IMR-90 (cell line): ENCODE results near the gene SERPINF2. TPM values are rescaled to one million over a fixed set of nuclear protein-coding genes. Genes with fewer than 3 reads are reported as not detected.

Experiments
- ATAC-seq: fragments of 200-7000 bp; cut with Tn5 transposase; 2 replicates; pipeline ENCODE4 v1.9.1; 2020; ENCODE audit warnings: low read depth, mild to moderate bottlenecking, moderate library complexity
- BruUV-seq: library from RNA; stranded (reverse); fragments of 400-500 nt; replicated peaks from 2 replicates; lab custom pipeline; 2021; lab: Mats Ljungman, UMichigan
- CTCF ChIA-PET: fragments of 300-600 bp; formaldehyde crosslinking; extraction: SDS; loops from one replicate; lab custom pipeline; 2021; ENCODE audit warnings: antibody characterized with exemption; lab: Yijun Ruan, JAX
- POLR2A ChIA-PET: fragments of 300-600 bp; sonication (Branson Sonifier 250); formaldehyde crosslinking; loops from one replicate; lab custom pipeline; 2022; ENCODE audit warnings: antibody characterized with exemption; ENCODE audit not compliant: unreplicated experiment; lab: Charles Lee
- DNase-seq: peaks from one replicate; pipeline ENCODE4 v3.0.0; 2013
- H2AFZ ChIP-seq: replicated peaks from 2 replicates; pipeline ENCODE3; 2013; ENCODE audit warnings: low read length, mild to moderate bottlenecking; ENCODE audit not compliant: poor library complexity
- H2AK5ac ChIP-seq: 2 replicates; pipeline ENCODE4 v1.6.1; 2013; ENCODE audit warnings: low read depth, low read length, inconsistent platforms
- H2AK9ac ChIP-seq: replicated peaks from 2 replicates; pipeline ENCODE3; 2013; ENCODE audit warnings: mild to moderate bottlenecking, low read depth, low read length, moderate library complexity; ENCODE audit not compliant: poor library complexity
- H2BK120ac ChIP-seq: 2 replicates; pipeline ENCODE4 v1.6.1; 2013; ENCODE audit warnings: low read depth, low read length, inconsistent platforms
- H2BK15ac ChIP-seq: 3 replicates; pipeline ENCODE4 v1.6.1; 2013; ENCODE audit warnings: low read depth, low read length, inconsistent platforms
- H2BK20ac ChIP-seq: 2 replicates; pipeline ENCODE4 v1.6.1; 2013; ENCODE audit warnings: low read depth, mild to moderate bottlenecking, inconsistent platforms, low read length, moderate library complexity
- H2BK5ac ChIP-seq: 2 replicates; pipeline ENCODE4 v1.6.1; 2013; ENCODE audit warnings: mild to moderate bottlenecking, low read depth, low read length, inconsistent platforms; ENCODE audit not compliant: poor library complexity, severe bottlenecking
- H3K14ac ChIP-seq: replicated peaks from 2 replicates; pipeline ENCODE4 v1.6.1; 2013; ENCODE audit warnings: low read depth, low read length, inconsistent platforms
- H3K18ac ChIP-seq: 2 replicates; pipeline ENCODE4 v1.6.1; 2013; ENCODE audit warnings: low read depth, low read length, control low read depth
- H3K23ac ChIP-seq: 2 replicates; pipeline ENCODE4 v1.6.1; 2013; ENCODE audit warnings: low read depth, low read length, inconsistent platforms
- H3K27ac ChIP-seq: 2 replicates; pipeline ENCODE4 v1.5.1; 2013; ENCODE audit warnings: mild to moderate bottlenecking, control low read depth, low read length; ENCODE audit not compliant: insufficient read depth
- H3K27me3 ChIP-seq: 2 replicates; pipeline ENCODE4 v1.6.1; 2013; ENCODE audit warnings: low read length; ENCODE audit not compliant: control insufficient read depth, insufficient read depth
- H3K36me3 ChIP-seq: 2 replicates; pipeline ENCODE4 v1.6.1; 2013; ENCODE audit warnings: low read length, mixed read lengths; ENCODE audit not compliant: control insufficient read depth, insufficient read depth
- H3K4ac ChIP-seq: 2 replicates; pipeline ENCODE4 v1.6.1; 2013; ENCODE audit warnings: low read depth, low read length, inconsistent platforms
- H3K4me1 ChIP-seq: 2 replicates; pipeline ENCODE4 v1.6.1; 2013; ENCODE audit warnings: low read length, mixed read lengths; ENCODE audit not compliant: control insufficient read depth, insufficient read depth
- H3K4me2 ChIP-seq: 2 replicates; pipeline ENCODE4 v1.6.1; 2013; ENCODE audit warnings: low read depth, mild to moderate bottlenecking, control low read depth, low read length, moderate library complexity
- H3K4me3 ChIP-seq: 2 replicates; pipeline ENCODE4 v1.5.1; 2013; ENCODE audit warnings: low read depth, mild to moderate bottlenecking, control low read depth, low read length, moderate library complexity; ENCODE audit not compliant: insufficient read depth
- H3K56ac ChIP-seq: 2 replicates; pipeline ENCODE4 v1.6.1; 2013; ENCODE audit warnings: low read length, inconsistent platforms; ENCODE audit not compliant: insufficient read depth; ENCODE audit errors: extremely low read depth
- H3K79me1 ChIP-seq, 2 experiments: 2 replicates each; pipeline ENCODE4 v1.6.1; 2013; ENCODE audit warnings: low read length in 2 of 2, inconsistent platforms in 1 of 2, low read depth in 1 of 2
- H3K9ac ChIP-seq: 2 replicates; pipeline ENCODE4 v1.6.1; 2013; ENCODE audit warnings: low read depth, low read length, control low read depth
- H3K9me1 ChIP-seq: 2 replicates; pipeline ENCODE4 v1.6.1; 2013; ENCODE audit warnings: low read length, inconsistent platforms; ENCODE audit not compliant: insufficient read depth
- H3K9me3 ChIP-seq: 2 replicates; pipeline ENCODE4 v1.6.1; 2013; ENCODE audit warnings: low read length; ENCODE audit not compliant: control insufficient read depth, insufficient read depth
- H4K20me1 ChIP-seq: 2 replicates; pipeline ENCODE4 v1.6.1; 2013; ENCODE audit warnings: low read length, inconsistent platforms; ENCODE audit not compliant: insufficient read depth
- H4K5ac ChIP-seq: 2 replicates; pipeline ENCODE4 v1.6.1; 2013; ENCODE audit warnings: mild to moderate bottlenecking, low read depth, low read length, control low read depth
- H4K8ac ChIP-seq, 2 experiments: 2 replicates each; pipeline ENCODE4 v1.6.1; 2013; ENCODE audit warnings: low read depth in 2 of 2, low read length in 2 of 2, control low read depth in 1 of 2, inconsistent platforms in 1 of 2
- H4K91ac ChIP-seq: 2 replicates; pipeline ENCODE4 v1.6.1; 2013; ENCODE audit warnings: low read depth, low read length, inconsistent platforms; ENCODE audit not compliant: insufficient read depth
- BHLHE40 ChIP-seq: fragments of 150-350 bp; IDR thresholded peaks from 2 replicates; pipeline ENCODE4 v1.6.1; 2016; ENCODE audit warnings: mild to moderate bottlenecking, low read depth, low read length
- CHD1 ChIP-seq: IDR thresholded peaks from 2 replicates; pipeline ENCODE4 v1.6.1; 2012; ENCODE audit warnings: low read depth, low read length, improper control_type of control experiment
- CTCF ChIP-seq: conservative IDR thresholded peaks from 2 replicates; pipeline ENCODE4 v1.5.1; 2012; ENCODE audit warnings: mild to moderate bottlenecking, low read depth, low read length, improper control_type of control experiment
- ELK1 ChIP-seq: fragments of 150-350 bp; IDR thresholded peaks from 2 replicates; pipeline ENCODE4 v1.6.1; 2016; ENCODE audit warnings: low read depth, mild to moderate bottlenecking, low read length, moderate library complexity, borderline replicate concordance
- FOS ChIP-seq: fragments of 150-350 bp; IDR thresholded peaks from 2 replicates; pipeline ENCODE4 v1.6.1; 2016; ENCODE audit warnings: low read depth, low read length
- MAZ ChIP-seq: IDR thresholded peaks from 2 replicates; pipeline ENCODE4 v1.6.1; 2012; ENCODE audit warnings: low read depth, mild to moderate bottlenecking, low read length, improper control_type of control experiment, moderate library complexity, borderline replicate concordance
- MXI1 ChIP-seq: IDR thresholded peaks from 2 replicates; pipeline ENCODE4 v1.6.1; 2012; ENCODE audit warnings: low read depth, mild to moderate bottlenecking, low read length, moderate library complexity, borderline replicate concordance
- NFE2L2 ChIP-seq: fragments of 150-350 bp; IDR thresholded peaks from 2 replicates; pipeline ENCODE4 v1.6.1; 2016; ENCODE audit warnings: low read depth, mild to moderate bottlenecking, low read length
- RAD21 ChIP-seq: IDR thresholded peaks from 2 replicates; pipeline ENCODE4 v1.6.1; 2012; ENCODE audit warnings: low read length, improper control_type of control experiment
- SMC3 ChIP-seq: fragments of 150-350 bp; IDR thresholded peaks from 2 replicates; pipeline ENCODE4 v1.6.1; 2016; ENCODE audit warnings: low read depth, mild to moderate bottlenecking, antibody characterized with exemption, low read length, moderate library complexity
- USF2 ChIP-seq: fragments of 150-350 bp; IDR thresholded peaks from 2 replicates; pipeline ENCODE4 v1.6.1; 2017; ENCODE audit warnings: mild to moderate bottlenecking, antibody characterized with exemption, low read length, low read depth
- WGBS, 2 experiments: methylation state at CpG; one replicate each; pipeline versions ENCODE4 v1.1.5 to v1.1.7; 2013; ENCODE audit warnings: missing lambda C conversion rate in 2 of 2; ENCODE audit not compliant: insufficient read length in 1 of 2; ENCODE audit errors: extremely low coverage in 2 of 2; 5-methylcytosine and 5-hydroxymethylcytosine counted together
- dilution Hi-C: fragments of 300-500 bp; cut with HindIII; formaldehyde crosslinking; loops from one replicate; pipeline ENCODE4 v1.14.3; 2018; ENCODE audit warnings: low sequenced_read_pairs; ENCODE audit not compliant: unreplicated experiment
- in situ Hi-C: fragments of 300-500 bp; cut with MboI; formaldehyde crosslinking; loops from 3 replicates; pipeline ENCODE4 v1.14.3; 2019; ENCODE audit warnings: low sequenced_read_pairs, inconsistent platforms, mixed read lengths
- intact Hi-C: fragments of 100-400 bp; cut with micrococcal nuclease; formaldehyde crosslinking; loops from 2 replicates; pipeline ENCODE4 v1.10.0; 2022
- polyA plus RNA-seq, 3 experiments: library from polyadenylated mRNA; depleted of rRNA; stranded (reverse); fragments of >200 nt; gene quantifications; 2 replicates each; pipeline ENCODE4 v1.2.3, GENCODE V29; 2012; ENCODE audit warnings: low replicate concordance in 1 of 3
- total RNA-seq: library from RNA; depleted of rRNA; stranded (reverse); fragments of >200 nt; gene quantifications from 2 replicates; pipeline ENCODE4 v1.2.3, GENCODE V29; 2012

Gene SERPINF2
- total and polyA plus RNA-seq, 2 of the 4 experiments (the other 2 are of a cell fraction) = not detected

- peaks cover 16% of the 10 kb centered on the region for H3K36me3 ChIP-seq
- ChIA-PET CTCF (no interaction called here), POLR2A (no interaction called here)
- no peak overlapping the region for H3K4me3 ChIP-seq
- no peak for ATAC-seq
- H3K56ac ChIP-seq = no peak overlapping the region
- dilution Hi-C loops = no loop called here
- no peak overlapping the region for H3K4me2 ChIP-seq
- in situ Hi-C loops = no loop called here
- no peak overlapping the region for H2BK20ac ChIP-seq
- no peak overlapping the region for H2BK5ac ChIP-seq
- no peak overlapping the region for H2BK15ac ChIP-seq
- H4K91ac ChIP-seq = no peak overlapping the region
- no peak overlapping the region for H3K23ac ChIP-seq
- no peak overlapping the region for H4K5ac ChIP-seq
- intact Hi-C loops = no loop called here
- H3K9me1 ChIP-seq = peaks cover 5% of the 10 kb centered on the region; the same call in 1 of the 2 replicates
- H4K8ac ChIP-seq = no peak overlapping the region
- no TSS peak for BruUV-seq
- TF ChIP-seq ELK1 (no peak), MXI1 (no peak), BHLHE40 (no peak), FOS (no peak), USF2 (no peak), SMC3 (no peak), NFE2L2 (no peak), MAZ (no peak), CHD1 (no peak), CTCF (no peak), RAD21 (no peak)
- 98% methylated on average over 8 of the region's 21 CpGs; no CpG with 5 or more reads in 1 of the 2 experiments for WGBS, 2 experiments
- no peaks in the 10 kb centered on the region for H4K20me1 ChIP-seq
- no peak overlapping the region for H3K18ac ChIP-seq
- H3K79me1 ChIP-seq = 0 out of 4 replicates have a peak, but pooled peaks cover 0 to 4% of the 10 kb centered on the region in 2 experiments
- H2AFZ ChIP-seq = no peak overlapping the region
- no peak overlapping the region for H3K14ac ChIP-seq
- H2AK9ac ChIP-seq = no peak overlapping the region
- H3K9me3 ChIP-seq = no peaks in the 10 kb centered on the region
- peaks cover 2% of the 10 kb centered on the region; the same call in 1 of the 2 replicates for H3K27me3 ChIP-seq
- H3K9ac ChIP-seq = no peak overlapping the region
- no peak overlapping the region for H2BK120ac ChIP-seq
- DNase-seq = no peak
- 0 out of 2 replicates have a peak overlapping the region, but pooled peaks have one; percentile 3 for H2AK5ac ChIP-seq
- peaks cover 8% of the 10 kb centered on the region for H3K4me1 ChIP-seq
- no peak overlapping the region for H3K27ac ChIP-seq
- no peak overlapping the region for H3K4ac ChIP-seq
These were observed 5.0 kb upstream of the SERPINF2 start for GRCh38 chr17:1737531-1738291.
